WI38 (cell line): ENCODE results near the gene DIMT1.

Experiments used
- H3K4me3 ChIP-seq: 2 replicates; pipeline ENCODE4 v1.5.1; 2011; ENCODE audit warnings: low read depth, mild to moderate bottlenecking, control low read depth, low read length
- CTCF ChIP-seq: IDR thresholded peaks from 2 replicates; pipeline ENCODE4 v1.5.1; 2012; ENCODE audit warnings: low read depth, mild to moderate bottlenecking, control low read depth, low read length

The DIMT1 gene

GRCh38 chr5:62346748-62347147 lies 57.0 kb downstream of the DIMT1 start:
- H3K4me3 ChIP-seq, result no peak overlapping the region
- TF ChIP-seq CTCF, result no peak

GRCh38 chr5:62343428-62343827 lies 60.3 kb downstream of the DIMT1 start:
- TF ChIP-seq CTCF, result no peak

GRCh38 chr5:62342476-62342837 lies 61.2 kb downstream of the DIMT1 start:
- no peak overlapping the region for H3K4me3 ChIP-seq
- TF ChIP-seq CTCF, result no peak

More at GRCh38 chr5:62343428-62343827, 60.3 kb downstream of the DIMT1 start:
- H3K4me3 ChIP-seq, result no peak overlapping the region

- no peak for TF ChIP-seq CTCF
- H3K4me3 ChIP-seq, result no peak overlapping the region
Measured at GRCh38 chr5:62341783-62342475, 61.8 kb downstream of the DIMT1 start.

- H3K4me3 ChIP-seq, result no peak overlapping the region
- TF ChIP-seq CTCF, result no peak
Measured at GRCh38 chr5:62340979-62341378, 62.7 kb downstream of the DIMT1 start.

GRCh38 chr5:62340392-62340791 lies 63.3 kb downstream of the DIMT1 start:
- no peak overlapping the region for H3K4me3 ChIP-seq
- TF ChIP-seq CTCF, result no peak
